Iris pigment epithelial cell (primary cell): Measurements from ENCODE around the gene PON2.
"Not testable (repeated sequence)": the region's sequence is repeated elsewhere in the genome, so short reads cannot be mapped to it uniquely, and the experiment has no call there.

Experiments
- DNase-seq: peaks from one replicate; pipeline ENCODE4 v3.0.0-alpha.2; 2011; ENCODE audit warnings: low read depth

The PON2 gene

GRCh38 chr7:95434557-95435421 lies at the start of gene PON2:
Gene PON2 (minus strand): TSS chr7:95435028. CDS start chr7:95434951, 77 bp downstream.
- DNase-seq, result peak; percentile 85

GRCh38 chr7:95482424-95482823 lies 47.6 kb upstream of the PON2 start:
- DNase-seq, result no peak

- DNase-seq, result no peak
Measured at GRCh38 chr7:95481271-95482165, 46.7 kb upstream of the PON2 start.

- DNase-seq, result no peak
Measured at GRCh38 chr7:95479992-95480624, 45.3 kb upstream of the PON2 start.

GRCh38 chr7:95478272-95479037 lies 43.6 kb upstream of the PON2 start:
- no peak for DNase-seq

- DNase-seq, result peak; percentile 75
Measured at GRCh38 chr7:95476904-95477594, 42.2 kb upstream of the PON2 start.

- DNase-seq, result no peak
Measured at GRCh38 chr7:95476072-95476847, 41.4 kb upstream of the PON2 start.

GRCh38 chr7:95473276-95473985 lies 38.6 kb upstream of the PON2 start:
- DNase-seq, result no peak

- DNase-seq, result peak; percentile 70
Measured at GRCh38 chr7:95472581-95473161, 37.8 kb upstream of the PON2 start.

- no peak for DNase-seq
Measured at GRCh38 chr7:95471071-95471470, 36.2 kb upstream of the PON2 start.

GRCh38 chr7:95470452-95470851 lies 35.6 kb upstream of the PON2 start:
- peak; percentile 92 for DNase-seq

GRCh38 chr7:95469848-95470247 lies 35.0 kb upstream of the PON2 start:
- no peak for DNase-seq

- peak; percentile 46 for DNase-seq
Measured at GRCh38 chr7:95469187-95469586, 34.4 kb upstream of the PON2 start.

- no peak for DNase-seq
Measured at GRCh38 chr7:95467912-95468607, 33.2 kb upstream of the PON2 start.

- not testable (repeated sequence) for DNase-seq
Measured at GRCh38 chr7:95460653-95461052, 25.8 kb upstream of the PON2 start.

GRCh38 chr7:95457947-95458346 lies 23.1 kb upstream of the PON2 start:
- DNase-seq, result no peak

- no peak for DNase-seq
Measured at GRCh38 chr7:95454438-95455045, 19.7 kb upstream of the PON2 start.

GRCh38 chr7:95446618-95447017 lies 11.8 kb upstream of the PON2 start:
- DNase-seq, result no peak
